ENCODE results near the gene HSPB9.

DNA sequence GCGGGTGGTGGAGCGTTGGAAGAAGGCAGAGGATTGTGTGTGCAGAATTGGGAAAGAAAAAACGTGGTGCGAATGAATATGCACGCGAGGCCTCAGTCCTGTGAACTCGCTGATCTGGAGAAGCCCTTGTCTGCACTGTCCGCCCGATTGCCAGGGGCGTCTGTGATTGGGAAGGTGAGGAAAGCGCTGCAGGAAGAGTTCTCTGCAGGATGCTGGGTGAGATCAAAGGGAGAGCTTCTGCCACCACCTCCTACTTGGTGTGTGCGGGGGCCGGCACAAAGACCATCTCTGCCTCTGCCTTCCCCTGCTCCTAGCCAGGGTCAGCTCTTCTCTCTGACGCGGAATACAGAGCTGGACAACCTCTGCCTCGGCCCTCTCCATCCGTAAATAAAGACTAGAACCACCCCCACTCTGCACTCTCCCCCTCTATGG is 33.0 kb downstream of the HSPB9 start:
- TF ChIP-seq POLR2A (IDR thresholded peaks at IDR 0.05), result no peak
- TF ChIP-seq, protein P1, sequence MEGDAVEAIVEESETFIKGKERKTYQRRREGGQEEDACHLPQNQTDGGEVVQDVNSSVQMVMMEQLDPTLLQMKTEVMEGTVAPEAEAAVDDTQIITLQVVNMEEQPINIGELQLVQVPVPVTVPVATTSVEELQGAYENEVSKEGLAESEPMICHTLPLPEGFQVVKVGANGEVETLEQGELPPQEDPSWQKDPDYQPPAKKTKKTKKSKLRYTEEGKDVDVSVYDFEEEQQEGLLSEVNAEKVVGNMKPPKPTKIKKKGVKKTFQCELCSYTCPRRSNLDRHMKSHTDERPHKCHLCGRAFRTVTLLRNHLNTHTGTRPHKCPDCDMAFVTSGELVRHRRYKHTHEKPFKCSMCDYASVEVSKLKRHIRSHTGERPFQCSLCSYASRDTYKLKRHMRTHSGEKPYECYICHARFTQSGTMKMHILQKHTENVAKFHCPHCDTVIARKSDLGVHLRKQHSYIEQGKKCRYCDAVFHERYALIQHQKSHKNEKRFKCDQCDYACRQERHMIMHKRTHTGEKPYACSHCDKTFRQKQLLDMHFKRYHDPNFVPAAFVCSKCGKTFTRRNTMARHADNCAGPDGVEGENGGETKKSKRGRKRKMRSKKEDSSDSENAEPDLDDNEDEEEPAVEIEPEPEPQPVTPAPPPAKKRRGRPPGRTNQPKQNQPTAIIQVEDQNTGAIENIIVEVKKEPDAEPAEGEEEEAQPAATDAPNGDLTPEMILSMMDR (IDR thresholded peaks at IDR 0.05), result no peak
